Cortex of kidney (tissue), 1 donor: Measurements from ENCODE around the gene MTF1.
A peak's percentile ranks its signal among the peaks of the same experiment; 100 is the strongest.

Source experiments
- DNase-seq: peaks from one replicate; lab custom pipeline; 2025; lab: John Stamatoyannopoulos, UW

The MTF1 gene

GRCh38 chr1:37828410-37829074 lies 30.9 kb downstream of the MTF1 start:
- no peak for DNase-seq

DNA sequence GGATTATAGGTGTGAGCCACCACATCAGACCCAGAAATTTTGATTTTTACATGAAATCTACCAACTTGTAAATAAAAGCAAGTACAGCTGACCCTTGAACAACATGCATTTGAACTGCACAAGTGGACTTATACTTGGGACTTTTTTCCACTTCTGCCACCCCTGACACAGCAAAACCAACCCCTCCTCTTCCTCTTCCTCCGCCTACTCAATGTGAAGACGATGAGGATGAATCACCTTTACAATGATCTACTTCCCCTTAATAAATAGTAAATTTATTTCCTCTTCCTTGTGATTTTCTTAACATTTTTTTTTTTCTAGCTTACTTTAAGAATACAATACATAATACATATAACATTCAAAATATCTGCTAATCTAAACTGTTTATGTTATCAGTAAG lies 33.9 kb downstream of the MTF1 start:
- DNase-seq: no peak

- DNase-seq: no peak
These were observed 35.4 kb downstream of the MTF1 start for GRCh38 chr1:37824001-37824400.

- DNase-seq: no peak
These were observed 36.2 kb downstream of the MTF1 start for GRCh38 chr1:37822906-37823815.

DNA sequence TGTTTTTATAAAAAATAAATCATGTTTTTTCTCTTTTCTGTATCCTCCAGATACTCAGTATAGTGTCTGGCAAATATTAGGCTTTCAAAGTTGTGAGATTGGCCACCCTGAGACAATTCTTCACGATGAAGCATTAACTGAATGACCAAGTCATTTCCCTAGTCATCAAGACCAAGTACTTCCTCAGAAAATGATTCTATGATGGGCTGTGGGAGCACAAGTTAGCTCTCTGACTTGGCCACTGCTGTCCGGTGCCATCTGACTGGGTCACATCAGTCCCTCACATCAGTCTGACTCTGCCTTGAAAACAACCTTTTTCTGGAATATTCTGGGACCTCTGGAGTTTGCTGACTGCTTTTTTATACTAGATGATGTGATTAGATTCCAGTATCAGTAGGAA lies 37.9 kb downstream of the MTF1 start:
- DNase-seq: no peak

GRCh38 chr1:37817481-37817880 lies 41.9 kb downstream of the MTF1 start:
- no peak for DNase-seq

- no peak for DNase-seq
These were observed 45.1 kb downstream of the MTF1 start for GRCh38 chr1:37814252-37814651.

GRCh38 chr1:37813529-37814145 lies 45.8 kb downstream of the MTF1 start:
- DNase-seq: no peak

DNA sequence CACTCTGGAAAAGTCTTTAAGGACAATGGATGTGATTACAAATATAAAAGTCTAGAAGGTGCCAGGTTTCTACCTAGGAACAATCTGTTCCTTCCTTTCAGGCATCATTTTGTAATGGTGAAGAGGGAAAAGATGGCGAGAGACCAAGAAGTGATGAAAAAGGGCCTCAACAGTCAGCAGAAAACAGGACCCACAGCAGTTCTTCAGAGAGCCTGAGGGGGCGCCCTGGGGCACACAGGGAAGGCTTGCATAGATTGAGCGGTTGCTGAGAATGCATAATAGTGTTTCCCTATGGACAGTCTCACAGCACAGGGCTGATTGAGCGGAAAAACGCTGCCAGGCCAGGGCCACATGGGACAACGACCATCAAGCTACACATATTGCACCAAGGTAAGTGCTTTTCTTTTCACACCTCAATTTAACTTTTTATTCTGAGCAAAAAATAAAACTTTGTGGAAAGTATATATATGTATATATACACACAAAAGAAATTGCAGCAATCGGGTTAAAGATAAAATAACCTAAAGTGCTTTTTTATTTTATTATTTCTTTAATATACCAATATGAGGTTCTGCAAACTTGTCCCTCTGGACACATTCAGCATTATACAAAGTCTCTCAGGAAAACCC lies 48.3 kb downstream of the MTF1 start:
- DNase-seq: no peak

DNA sequence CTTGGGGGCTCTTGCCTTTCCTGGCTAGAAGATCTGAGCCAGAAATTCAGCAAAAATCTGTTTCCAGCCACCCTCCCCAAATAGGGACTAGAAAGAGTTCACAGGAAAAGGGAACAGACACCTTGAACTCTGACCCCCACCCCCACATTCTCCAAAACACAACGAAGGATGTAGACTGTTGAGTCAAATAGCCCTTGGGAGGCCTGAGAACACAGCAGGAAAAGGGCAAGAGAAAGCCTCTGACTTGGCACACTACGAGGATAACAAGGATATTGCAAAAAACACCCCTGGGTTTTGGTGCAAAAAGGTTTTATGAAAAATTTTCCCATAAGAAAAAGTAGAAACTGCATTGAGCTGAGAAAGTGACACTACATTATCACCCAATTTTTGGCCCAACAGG lies 49.5 kb downstream of the MTF1 start:
- DNase-seq: no peak

GRCh38 chr1:37808369-37809319 lies 50.7 kb downstream of the MTF1 start:
- no peak for DNase-seq

DNA sequence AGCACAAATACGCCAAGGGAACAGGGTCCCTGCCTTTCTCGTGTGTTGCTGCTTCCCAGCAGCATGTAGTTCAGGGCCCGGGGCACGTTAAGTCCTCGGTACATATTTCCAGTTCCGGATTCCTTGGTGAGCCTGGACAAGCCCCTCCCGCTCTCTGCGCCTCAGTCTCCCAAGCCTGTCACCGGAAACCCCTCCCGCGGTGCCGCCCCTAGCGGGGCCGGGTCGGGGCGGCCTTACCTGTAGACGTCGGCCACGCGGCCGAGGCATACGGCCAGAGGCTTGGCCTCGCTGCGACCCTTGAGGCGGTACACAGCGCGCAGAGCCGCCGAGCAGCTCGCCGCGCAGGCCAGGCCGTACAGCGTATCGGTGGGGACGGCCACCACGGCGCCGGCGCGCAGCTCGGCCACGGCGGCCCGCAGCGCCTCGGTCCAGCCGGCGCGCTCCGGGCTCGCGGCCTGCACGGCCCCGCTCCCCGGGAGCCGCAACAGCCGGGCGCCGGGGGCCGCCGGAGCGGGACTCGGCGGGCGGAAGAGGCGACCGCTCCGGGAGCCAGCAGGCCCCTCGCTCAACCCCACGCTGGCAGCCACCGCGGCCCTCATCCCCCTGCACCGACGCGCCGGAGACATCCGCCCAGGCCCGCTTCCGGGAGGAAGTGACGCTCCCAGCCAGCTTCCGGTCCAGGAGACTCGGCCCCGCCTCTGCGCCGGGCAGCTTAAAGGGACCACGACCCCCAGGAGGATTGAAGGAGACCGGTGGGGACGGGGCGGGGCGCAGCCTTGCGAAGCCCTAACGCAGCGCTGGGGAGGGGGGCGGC lies 51.6 kb downstream of the MTF1 start, which contains the start of the genes C1orf122 and YRDC:
Gene C1orf122 (plus strand): TSS at position 236 of the 814 bp plus-strand sequence. CDS start 615 bp downstream, outside the sequence.
Gene YRDC (minus strand): TSS at position 654 of the 814 bp plus-strand sequence. CDS start 28 bp downstream, at position 626.
- peak; percentile 44 for DNase-seq

- DNase-seq: no peak
These were observed 52.2 kb downstream of the MTF1 start for GRCh38 chr1:37807220-37807554.

DNA sequence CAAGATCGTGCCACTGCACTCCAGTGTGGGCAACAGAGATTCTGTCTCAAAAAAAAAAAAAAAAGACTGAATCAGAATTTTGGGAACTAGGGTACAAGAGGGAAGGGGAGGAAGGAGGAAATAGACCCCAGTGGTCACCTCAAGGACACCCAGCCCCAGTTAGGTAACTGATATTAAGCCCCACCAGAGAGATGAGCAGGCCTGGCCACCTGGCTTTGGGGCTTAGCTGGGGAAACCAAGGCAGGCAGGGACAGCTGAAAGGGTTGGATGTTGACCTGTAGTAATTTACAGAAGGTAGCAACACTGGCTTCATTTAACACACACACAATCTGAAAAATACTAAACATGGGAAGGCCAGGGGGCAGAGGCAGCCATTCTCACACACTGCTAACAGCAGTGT lies 57.0 kb downstream of the MTF1 start:
- DNase-seq: no peak

DNA sequence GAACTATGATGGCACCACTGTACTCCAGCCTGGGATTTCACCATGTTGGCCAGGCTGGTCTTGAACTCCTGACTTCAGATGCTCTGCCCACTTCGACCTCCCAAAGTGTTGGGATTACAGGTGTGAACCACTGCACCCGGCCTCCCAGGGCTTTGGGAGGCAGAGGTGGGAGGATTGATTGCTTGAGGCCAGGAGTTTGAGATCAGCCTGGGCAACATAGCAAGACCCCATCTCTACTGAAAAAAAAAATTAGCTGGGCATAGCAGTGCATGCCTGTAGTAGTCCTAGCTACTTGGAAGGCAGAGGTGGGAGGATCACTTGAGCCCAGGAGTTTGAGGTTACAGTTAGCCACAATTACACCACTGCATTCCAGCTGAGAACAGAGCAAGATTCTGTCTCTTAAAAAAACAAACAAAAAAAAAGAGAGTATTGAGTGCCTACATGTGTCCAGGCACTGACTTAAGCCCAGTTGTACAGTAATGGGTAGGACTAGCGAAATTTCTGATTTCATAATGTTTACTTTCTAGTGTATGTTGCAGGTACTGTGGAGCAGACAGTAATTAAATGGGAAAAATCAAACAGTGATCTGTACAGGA lies 61.5 kb downstream of the MTF1 start:
- DNase-seq: no peak

DNA sequence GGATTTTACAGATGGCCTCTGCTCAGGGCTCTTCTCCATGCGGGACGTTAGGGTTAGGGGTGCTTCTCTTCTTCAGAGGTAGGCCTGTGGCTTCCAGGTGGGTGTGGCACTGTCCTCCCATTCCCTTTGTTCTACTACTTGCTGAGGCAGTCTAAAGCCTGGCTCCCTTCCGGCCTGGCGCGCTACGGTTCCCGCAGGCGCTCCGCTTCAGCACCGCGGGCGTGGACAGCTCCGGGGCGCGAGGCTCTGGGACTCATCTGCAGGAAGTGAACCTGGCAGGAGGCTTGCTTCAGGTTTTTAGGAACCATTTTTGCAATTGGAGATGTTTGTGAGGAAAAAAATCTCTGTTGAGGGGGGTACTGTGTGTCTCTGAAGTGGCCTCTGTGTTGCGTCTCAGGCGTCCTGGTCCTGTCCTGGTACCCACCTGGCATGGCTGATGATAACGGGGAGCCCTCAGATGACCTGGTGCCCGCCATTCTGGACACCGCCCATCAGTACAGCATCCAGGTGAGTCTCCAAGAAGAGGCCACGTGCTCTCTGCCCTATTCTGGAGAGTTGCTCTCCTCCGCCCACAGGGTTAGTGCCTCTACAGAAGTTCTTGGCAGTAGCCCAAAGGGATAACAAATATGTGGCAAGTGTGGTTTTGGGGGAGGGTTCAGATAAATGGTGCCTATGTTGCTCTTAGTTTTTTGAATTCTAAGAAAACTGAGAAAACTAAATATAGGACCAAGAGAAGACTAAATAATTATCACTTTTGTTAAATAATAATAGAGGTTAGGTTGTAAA lies 63.9 kb downstream of the MTF1 start:
- DNase-seq: no peak

GRCh38 chr1:37794372-37795339 lies 64.7 kb downstream of the MTF1 start:
- DNase-seq: no peak
